ENCODE measurements around the gene ANXA2R. TPM values are rescaled to one million over a fixed set of nuclear protein-coding genes. Genes with fewer than 3 reads are reported as not detected.
A peak's percentile ranks its signal among the peaks of the same experiment; 100 is the strongest.

Gene ANXA2R
- total and polyA plus RNA-seq, 9 of the 15 experiments (the other 6 are each of a cell fraction or from before 2014, with no cell fraction given), result 2.1 to 4.8 (median 3.4) TPM

DNA sequence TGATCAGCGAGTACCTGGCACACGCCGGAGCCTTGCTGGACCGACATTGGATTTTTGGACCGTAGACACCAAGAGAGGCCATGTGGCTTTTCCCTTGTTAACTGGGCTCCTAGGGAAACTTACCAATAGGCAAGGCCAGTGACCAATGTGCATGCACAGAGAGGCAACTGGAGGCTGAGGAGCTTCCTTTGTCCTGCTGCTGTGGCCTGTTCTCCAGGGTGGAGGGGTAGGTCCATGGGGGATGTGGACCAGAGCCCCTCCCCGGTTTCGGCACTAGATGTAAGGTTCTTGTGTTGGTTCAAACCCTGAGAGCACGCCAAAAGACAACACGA lies 34.8 kb upstream of the ANXA2R start (continued):
- TF ChIP-seq, protein P1, sequence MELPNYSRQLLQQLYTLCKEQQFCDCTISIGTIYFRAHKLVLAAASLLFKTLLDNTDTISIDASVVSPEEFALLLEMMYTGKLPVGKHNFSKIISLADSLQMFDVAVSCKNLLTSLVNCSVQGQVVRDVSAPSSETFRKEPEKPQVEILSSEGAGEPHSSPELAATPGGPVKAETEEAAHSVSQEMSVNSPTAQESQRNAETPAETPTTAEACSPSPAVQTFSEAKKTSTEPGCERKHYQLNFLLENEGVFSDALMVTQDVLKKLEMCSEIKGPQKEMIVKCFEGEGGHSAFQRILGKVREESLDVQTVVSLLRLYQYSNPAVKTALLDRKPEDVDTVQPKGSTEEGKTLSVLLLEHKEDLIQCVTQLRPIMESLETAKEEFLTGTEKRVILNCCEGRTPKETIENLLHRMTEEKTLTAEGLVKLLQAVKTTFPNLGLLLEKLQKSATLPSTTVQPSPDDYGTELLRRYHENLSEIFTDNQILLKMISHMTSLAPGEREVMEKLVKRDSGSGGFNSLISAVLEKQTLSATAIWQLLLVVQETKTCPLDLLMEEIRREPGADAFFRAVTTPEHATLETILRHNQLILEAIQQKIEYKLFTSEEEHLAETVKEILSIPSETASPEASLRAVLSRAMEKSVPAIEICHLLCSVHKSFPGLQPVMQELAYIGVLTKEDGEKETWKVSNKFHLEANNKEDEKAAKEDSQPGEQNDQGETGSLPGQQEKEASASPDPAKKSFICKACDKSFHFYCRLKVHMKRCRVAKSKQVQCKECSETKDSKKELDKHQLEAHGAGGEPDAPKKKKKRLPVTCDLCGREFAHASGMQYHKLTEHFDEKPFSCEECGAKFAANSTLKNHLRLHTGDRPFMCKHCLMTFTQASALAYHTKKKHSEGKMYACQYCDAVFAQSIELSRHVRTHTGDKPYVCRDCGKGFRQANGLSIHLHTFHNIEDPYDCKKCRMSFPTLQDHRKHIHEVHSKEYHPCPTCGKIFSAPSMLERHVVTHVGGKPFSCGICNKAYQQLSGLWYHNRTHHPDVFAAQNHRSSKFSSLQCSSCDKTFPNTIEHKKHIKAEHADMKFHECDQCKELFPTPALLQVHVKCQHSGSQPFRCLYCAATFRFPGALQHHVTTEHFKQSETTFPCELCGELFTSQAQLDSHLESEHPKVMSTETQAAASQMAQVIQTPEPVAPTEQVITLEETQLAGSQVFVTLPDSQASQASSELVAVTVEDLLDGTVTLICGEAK (IDR thresholded peaks at IDR 0.05), result no peak
- TF ChIP-seq, protein P1 (CRISPR knock-in tag; IDR thresholded peaks at IDR 0.05), result no peak
- TF ChIP-seq ZFPM2 (CRISPR knock-in tag; IDR thresholded peaks at IDR 0.05), result no peak
- TF ChIP-seq, protein P2, sequence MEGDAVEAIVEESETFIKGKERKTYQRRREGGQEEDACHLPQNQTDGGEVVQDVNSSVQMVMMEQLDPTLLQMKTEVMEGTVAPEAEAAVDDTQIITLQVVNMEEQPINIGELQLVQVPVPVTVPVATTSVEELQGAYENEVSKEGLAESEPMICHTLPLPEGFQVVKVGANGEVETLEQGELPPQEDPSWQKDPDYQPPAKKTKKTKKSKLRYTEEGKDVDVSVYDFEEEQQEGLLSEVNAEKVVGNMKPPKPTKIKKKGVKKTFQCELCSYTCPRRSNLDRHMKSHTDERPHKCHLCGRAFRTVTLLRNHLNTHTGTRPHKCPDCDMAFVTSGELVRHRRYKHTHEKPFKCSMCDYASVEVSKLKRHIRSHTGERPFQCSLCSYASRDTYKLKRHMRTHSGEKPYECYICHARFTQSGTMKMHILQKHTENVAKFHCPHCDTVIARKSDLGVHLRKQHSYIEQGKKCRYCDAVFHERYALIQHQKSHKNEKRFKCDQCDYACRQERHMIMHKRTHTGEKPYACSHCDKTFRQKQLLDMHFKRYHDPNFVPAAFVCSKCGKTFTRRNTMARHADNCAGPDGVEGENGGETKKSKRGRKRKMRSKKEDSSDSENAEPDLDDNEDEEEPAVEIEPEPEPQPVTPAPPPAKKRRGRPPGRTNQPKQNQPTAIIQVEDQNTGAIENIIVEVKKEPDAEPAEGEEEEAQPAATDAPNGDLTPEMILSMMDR (IDR thresholded peaks at IDR 0.05 in 2 of 3, conservative IDR thresholded peaks at IDR 0.05 in 1 of 3; ENCODE audit: insufficient read depth in 2 of 3, low read depth in 1 of 3, low read length in 3 of 3), result no peak
- TF ChIP-seq, protein P3, sequence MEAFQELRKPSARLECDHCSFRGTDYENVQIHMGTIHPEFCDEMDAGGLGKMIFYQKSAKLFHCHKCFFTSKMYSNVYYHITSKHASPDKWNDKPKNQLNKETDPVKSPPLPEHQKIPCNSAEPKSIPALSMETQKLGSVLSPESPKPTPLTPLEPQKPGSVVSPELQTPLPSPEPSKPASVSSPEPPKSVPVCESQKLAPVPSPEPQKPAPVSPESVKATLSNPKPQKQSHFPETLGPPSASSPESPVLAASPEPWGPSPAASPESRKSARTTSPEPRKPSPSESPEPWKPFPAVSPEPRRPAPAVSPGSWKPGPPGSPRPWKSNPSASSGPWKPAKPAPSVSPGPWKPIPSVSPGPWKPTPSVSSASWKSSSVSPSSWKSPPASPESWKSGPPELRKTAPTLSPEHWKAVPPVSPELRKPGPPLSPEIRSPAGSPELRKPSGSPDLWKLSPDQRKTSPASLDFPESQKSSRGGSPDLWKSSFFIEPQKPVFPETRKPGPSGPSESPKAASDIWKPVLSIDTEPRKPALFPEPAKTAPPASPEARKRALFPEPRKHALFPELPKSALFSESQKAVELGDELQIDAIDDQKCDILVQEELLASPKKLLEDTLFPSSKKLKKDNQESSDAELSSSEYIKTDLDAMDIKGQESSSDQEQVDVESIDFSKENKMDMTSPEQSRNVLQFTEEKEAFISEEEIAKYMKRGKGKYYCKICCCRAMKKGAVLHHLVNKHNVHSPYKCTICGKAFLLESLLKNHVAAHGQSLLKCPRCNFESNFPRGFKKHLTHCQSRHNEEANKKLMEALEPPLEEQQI (IDR thresholded peaks at IDR 0.05), result 0 out of 2 replicates have a peak, but pooled peaks have one; percentile 14
- no peak for TF ChIP-seq CBX2 (IDR thresholded peaks at IDR 0.05; ENCODE audit: insufficient read depth, low read length, poor library complexity, severe bottlenecking)
- no peak for TF ChIP-seq ZNF830 (CRISPR knock-in tag; IDR thresholded peaks at IDR 0.05)
- no peak for TF ChIP-seq MED1 (CRISPR knock-in tag; IDR thresholded peaks at IDR 0.05; ENCODE audit: borderline replicate concordance)
- TF ChIP-seq, protein P4, sequence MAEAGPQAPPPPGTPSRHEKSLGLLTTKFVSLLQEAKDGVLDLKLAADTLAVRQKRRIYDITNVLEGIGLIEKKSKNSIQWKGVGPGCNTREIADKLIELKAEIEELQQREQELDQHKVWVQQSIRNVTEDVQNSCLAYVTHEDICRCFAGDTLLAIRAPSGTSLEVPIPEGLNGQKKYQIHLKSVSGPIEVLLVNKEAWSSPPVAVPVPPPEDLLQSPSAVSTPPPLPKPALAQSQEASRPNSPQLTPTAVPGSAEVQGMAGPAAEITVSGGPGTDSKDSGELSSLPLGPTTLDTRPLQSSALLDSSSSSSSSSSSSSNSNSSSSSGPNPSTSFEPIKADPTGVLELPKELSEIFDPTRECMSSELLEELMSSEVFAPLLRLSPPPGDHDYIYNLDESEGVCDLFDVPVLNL (CRISPR knock-in tag; IDR thresholded peaks at IDR 0.05; ENCODE audit: low read depth), result no peak
- no peak for TF ChIP-seq PYGO2 (tag; IDR thresholded peaks at IDR 0.05)

Measured in K562 (cell line).